K562 (cell line): ENCODE results near the gene COMMD4. TPM values are rescaled to one million over a fixed set of nuclear protein-coding genes. Genes with fewer than 3 reads are reported as not detected.
A peak's percentile ranks its signal among the peaks of the same experiment; 100 is the strongest.

Source experiments
- ASH1L ChIP-seq: fragments of 450-650 bp; IDR thresholded peaks from 2 replicates; pipeline ENCODE4 v1.6.1; 2018; ENCODE audit warnings: borderline replicate concordance, mild to moderate bottlenecking, low read depth; ENCODE audit not compliant: partially characterized antibody
- CHD1 ChIP-seq: fragments of 200-600 bp; sonication (generic); IDR thresholded peaks from one replicate; pipeline ENCODE4 v1.6.1; 2012; ENCODE audit warnings: mild to moderate bottlenecking, moderate library complexity, low read length, inconsistent platforms
- FOXJ2 ChIP-seq: fragments of 200-800 bp; sonication (Bioruptor generic); IDR thresholded peaks from 2 replicates; pipeline ENCODE4 v1.6.1; 2016; ENCODE audit warnings: missing genetic modification characterization, missing compliant biosample characterization
- HMG20B ChIP-seq: fragments of 250-450 bp; sonication (Bioruptor Pico); IDR thresholded peaks from 2 replicates; pipeline ENCODE4 v1.5.0; 2021; ENCODE audit warnings: mild to moderate bottlenecking
- HNRNPK ChIP-seq: fragments of 200-400 bp; formaldehyde crosslinking; IDR thresholded peaks from one replicate; pipeline ENCODE4 v1.6.1; 2018; ENCODE audit warnings: mild to moderate bottlenecking, low read depth, low read length; ENCODE audit not compliant: poor library complexity, severe bottlenecking
- KAT2B ChIP-seq: IDR thresholded peaks from one replicate; pipeline ENCODE4 v1.6.1; 2012; ENCODE audit warnings: low read depth, mild to moderate bottlenecking, control low read depth, inconsistent platforms, low read length, moderate library complexity
- NR2C2 ChIP-seq, 2 experiments: fragments of 200-800 bp in 1 of 2; sonication (Bioruptor generic) in 1 of 2; sonication (generic) in 1 of 2; formaldehyde crosslinking in 1 of 2; IDR thresholded peaks; 2 replicates each; pipeline versions ENCODE4 v1.6.1 to v1.8.0; 2016 to 2022; ENCODE audit warnings: mild to moderate bottlenecking in 1 of 2, missing compliant biosample characterization in 1 of 2, missing genetic modification characterization in 1 of 2, missing genetic modification reagents in 1 of 2
- RBFOX2 ChIP-seq: fragments of 200-400 bp; formaldehyde crosslinking; IDR thresholded peaks from 2 replicates; pipeline ENCODE4 v1.6.1; 2017; ENCODE audit warnings: low read depth, mild to moderate bottlenecking, low read length, moderate library complexity
- SOX6 ChIP-seq: fragments of 450-650 bp; IDR thresholded peaks from 2 replicates; pipeline ENCODE4 v1.6.1; 2014; ENCODE audit warnings: mild to moderate bottlenecking
- SRSF1 ChIP-seq: fragments of 200-400 bp; formaldehyde crosslinking; IDR thresholded peaks from 2 replicates; pipeline ENCODE4 v1.6.1; 2017; ENCODE audit warnings: mild to moderate bottlenecking, low read depth, low read length, moderate library complexity
- ZBTB2 ChIP-seq: fragments of 450-650 bp; IDR thresholded peaks from 2 replicates; pipeline ENCODE4 v1.6.1; 2016; ENCODE audit warnings: antibody characterized with exemption
- ZNF347 ChIP-seq: fragments of 450-650 bp; formaldehyde crosslinking; IDR thresholded peaks from 2 replicates; pipeline ENCODE4 v1.4.0; 2020; ENCODE audit warnings: low read depth, mild to moderate bottlenecking, moderate library complexity
- ZNF354B ChIP-seq: fragments of 250-450 bp; sonication (Bioruptor Pico); IDR thresholded peaks from 2 replicates; pipeline ENCODE4 v1.4.0; 2020
- ZSCAN32 ChIP-seq: fragments of 450-650 bp; formaldehyde crosslinking; IDR thresholded peaks from 2 replicates; pipeline ENCODE4 v1.4.0; 2020; ENCODE audit warnings: mild to moderate bottlenecking, moderate library complexity
- polyA plus RNA-seq, 8 experiments: library from polyadenylated mRNA; depleted of rRNA in 4 of 8; stranded (reverse) in 5 of 8; unstranded in 3 of 8; fragments of >200 nt; fragmentation: Nextera tagmentation in 2 of 8; fragmentation: Illumina TruSeq in 1 of 8; extraction: Ambion mirVana in 2 of 8; extraction: Trizol in 1 of 8; gene quantifications; 2 replicates each; pipeline versions ENCODE4 v1.2.1 to v1.2.3, GENCODE V29; 2011 to 2014; ENCODE audit warnings: inconsistent platforms in 1 of 8, missing spikeins in 1 of 8
- total RNA-seq, 7 experiments: library from RNA; depleted of rRNA in 6 of 7; stranded (reverse); fragments of >200 nt in 6 of 7; fragmentation: Illumina TruSeq in 2 of 7; extraction: Trizol in 2 of 7; gene quantifications; 2 replicates each; pipeline versions ENCODE4 v1.2.1 to v1.2.3, GENCODE V29; 2011 to 2021; ENCODE audit warnings: low replicate concordance in 1 of 7
- TF ChIP-seq, protein P1 (sequence below): IDR thresholded peaks from 3 replicates; pipeline ENCODE4 v1.6.1; 2011; ENCODE audit warnings: borderline replicate concordance, mild to moderate bottlenecking, moderate library complexity; ENCODE audit not compliant: insufficient read length; ENCODE audit errors: extremely low read depth
- TF ChIP-seq, protein P2 (sequence below): fragments of 250-450 bp; sonication (Bioruptor Pico); IDR thresholded peaks from 2 replicates; pipeline ENCODE4 v1.4.0; 2020; ENCODE audit warnings: mild to moderate bottlenecking, moderate library complexity
- TF ChIP-seq, protein P3 (sequence below): sonication (generic); formaldehyde crosslinking; IDR thresholded peaks from 2 replicates; pipeline ENCODE4 v1.8.0; 2022; ENCODE audit warnings: mild to moderate bottlenecking, low read depth, missing genetic modification reagents

Gene COMMD4
- total and polyA plus RNA-seq, 9 of the 15 experiments (the other 6 are each of a cell fraction or from before 2014, with no cell fraction given): 20.4 to 140 (median 63.9) TPM

DNA sequence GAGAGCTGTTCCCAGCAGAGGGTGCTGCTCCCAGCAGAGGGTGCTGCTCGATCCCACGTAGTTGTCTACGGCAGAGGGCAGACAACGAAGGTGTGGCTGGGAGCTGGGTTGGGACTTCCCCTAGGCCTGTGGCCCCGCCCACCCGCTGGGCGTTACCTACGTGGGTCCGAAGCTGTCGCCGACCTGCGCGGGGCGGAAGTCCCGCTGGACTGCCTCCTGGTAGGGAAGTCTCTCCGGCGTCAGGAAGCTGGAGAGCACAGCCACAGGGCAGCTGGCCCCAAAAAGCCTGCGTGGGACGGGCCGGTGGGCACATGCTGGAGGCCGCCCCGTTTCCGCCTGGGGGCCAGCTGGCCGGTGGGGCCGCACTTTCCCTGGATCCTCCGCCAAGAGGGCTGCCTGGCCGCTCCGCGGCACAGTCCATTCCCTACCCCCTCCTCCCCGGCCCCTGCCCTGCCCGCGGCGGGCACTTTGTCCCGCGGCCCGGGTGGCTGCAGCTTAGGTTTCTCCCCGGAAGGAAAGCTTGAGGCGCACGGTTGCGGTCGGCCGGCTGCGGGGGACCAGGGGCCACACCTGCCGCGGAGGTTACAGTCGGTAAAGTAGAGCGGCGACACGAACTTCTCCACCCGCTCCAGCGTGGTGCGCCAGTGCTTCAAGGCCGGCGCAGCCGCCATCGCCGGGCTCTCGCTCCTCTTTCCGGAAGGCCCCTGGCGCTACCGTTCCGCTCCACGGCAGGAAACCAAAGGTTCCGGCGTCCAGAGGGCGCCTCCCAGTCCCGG lies 32.2 kb downstream of the COMMD4 start, which contains the start of gene MAN2C1 (continued):
- TF ChIP-seq ZBTB2 (0 out of 2 replicates have a peak, but pooled peaks have one; percentile 33), ZNF354B (CRISPR knock-in tag) (no peak), ZNF347 (CRISPR knock-in tag) (no peak), RBFOX2 (peak; percentile 98), FOXJ2 (tag) (peak; percentile 59), CHD1 (peak; percentile 86), ZSCAN32 (CRISPR knock-in tag) (no peak), NR2C2 (CRISPR knock-in tag; IDR thresholded peaks at IDR 0.05) (peak; percentile 58), NR2C2 (tag; IDR thresholded peaks at IDR 0.05) (peak; percentile 89), ASH1L (no peak), SRSF1 (no peak; the same call in 1 of the 2 replicates), KAT2B (no peak), HMG20B (CRISPR knock-in tag) (peak; percentile 80; the same call in 1 of the 2 replicates), SOX6 (peak; percentile 47; the same call in 1 of the 2 replicates), HNRNPK (peak; percentile 64)
- TF ChIP-seq, protein P1, sequence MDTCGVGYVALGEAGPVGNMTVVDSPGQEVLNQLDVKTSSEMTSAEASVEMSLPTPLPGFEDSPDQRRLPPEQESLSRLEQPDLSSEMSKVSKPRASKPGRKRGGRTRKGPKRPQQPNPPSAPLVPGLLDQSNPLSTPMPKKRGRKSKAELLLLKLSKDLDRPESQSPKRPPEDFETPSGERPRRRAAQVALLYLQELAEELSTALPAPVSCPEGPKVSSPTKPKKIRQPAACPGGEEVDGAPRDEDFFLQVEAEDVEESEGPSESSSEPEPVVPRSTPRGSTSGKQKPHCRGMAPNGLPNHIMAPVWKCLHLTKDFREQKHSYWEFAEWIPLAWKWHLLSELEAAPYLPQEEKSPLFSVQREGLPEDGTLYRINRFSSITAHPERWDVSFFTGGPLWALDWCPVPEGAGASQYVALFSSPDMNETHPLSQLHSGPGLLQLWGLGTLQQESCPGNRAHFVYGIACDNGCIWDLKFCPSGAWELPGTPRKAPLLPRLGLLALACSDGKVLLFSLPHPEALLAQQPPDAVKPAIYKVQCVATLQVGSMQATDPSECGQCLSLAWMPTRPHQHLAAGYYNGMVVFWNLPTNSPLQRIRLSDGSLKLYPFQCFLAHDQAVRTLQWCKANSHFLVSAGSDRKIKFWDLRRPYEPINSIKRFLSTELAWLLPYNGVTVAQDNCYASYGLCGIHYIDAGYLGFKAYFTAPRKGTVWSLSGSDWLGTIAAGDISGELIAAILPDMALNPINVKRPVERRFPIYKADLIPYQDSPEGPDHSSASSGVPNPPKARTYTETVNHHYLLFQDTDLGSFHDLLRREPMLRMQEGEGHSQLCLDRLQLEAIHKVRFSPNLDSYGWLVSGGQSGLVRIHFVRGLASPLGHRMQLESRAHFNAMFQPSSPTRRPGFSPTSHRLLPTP: no peak
- TF ChIP-seq, protein P2, sequence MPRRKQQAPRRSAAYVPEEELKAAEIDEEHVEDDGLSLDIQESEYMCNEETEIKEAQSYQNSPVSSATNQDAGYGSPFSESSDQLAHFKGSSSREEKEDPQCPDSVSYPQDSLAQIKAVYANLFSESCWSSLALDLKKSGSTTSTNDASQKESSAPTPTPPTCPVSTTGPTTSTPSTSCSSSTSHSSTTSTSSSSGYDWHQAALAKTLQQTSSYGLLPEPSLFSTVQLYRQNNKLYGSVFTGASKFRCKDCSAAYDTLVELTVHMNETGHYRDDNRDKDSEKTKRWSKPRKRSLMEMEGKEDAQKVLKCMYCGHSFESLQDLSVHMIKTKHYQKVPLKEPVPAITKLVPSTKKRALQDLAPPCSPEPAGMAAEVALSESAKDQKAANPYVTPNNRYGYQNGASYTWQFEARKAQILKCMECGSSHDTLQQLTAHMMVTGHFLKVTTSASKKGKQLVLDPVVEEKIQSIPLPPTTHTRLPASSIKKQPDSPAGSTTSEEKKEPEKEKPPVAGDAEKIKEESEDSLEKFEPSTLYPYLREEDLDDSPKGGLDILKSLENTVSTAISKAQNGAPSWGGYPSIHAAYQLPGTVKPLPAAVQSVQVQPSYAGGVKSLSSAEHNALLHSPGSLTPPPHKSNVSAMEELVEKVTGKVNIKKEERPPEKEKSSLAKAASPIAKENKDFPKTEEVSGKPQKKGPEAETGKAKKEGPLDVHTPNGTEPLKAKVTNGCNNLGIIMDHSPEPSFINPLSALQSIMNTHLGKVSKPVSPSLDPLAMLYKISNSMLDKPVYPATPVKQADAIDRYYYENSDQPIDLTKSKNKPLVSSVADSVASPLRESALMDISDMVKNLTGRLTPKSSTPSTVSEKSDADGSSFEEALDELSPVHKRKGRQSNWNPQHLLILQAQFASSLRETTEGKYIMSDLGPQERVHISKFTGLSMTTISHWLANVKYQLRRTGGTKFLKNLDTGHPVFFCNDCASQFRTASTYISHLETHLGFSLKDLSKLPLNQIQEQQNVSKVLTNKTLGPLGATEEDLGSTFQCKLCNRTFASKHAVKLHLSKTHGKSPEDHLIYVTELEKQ (CRISPR knock-in tag): no peak; the same call in 1 of the 2 replicates
- TF ChIP-seq, protein P3, sequence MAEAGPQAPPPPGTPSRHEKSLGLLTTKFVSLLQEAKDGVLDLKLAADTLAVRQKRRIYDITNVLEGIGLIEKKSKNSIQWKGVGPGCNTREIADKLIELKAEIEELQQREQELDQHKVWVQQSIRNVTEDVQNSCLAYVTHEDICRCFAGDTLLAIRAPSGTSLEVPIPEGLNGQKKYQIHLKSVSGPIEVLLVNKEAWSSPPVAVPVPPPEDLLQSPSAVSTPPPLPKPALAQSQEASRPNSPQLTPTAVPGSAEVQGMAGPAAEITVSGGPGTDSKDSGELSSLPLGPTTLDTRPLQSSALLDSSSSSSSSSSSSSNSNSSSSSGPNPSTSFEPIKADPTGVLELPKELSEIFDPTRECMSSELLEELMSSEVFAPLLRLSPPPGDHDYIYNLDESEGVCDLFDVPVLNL (CRISPR knock-in tag): no peak; the same call in 1 of the 2 replicates
